H1 (cell line): ENCODE results near the gene EPHA2. TPM values are rescaled to one million over a fixed set of nuclear protein-coding genes. Genes with fewer than 3 reads are reported as not detected.

ENCODE experiments used
- CTCF ChIA-PET: fragments of 300-600 bp; sonication (Branson Sonifier 250); formaldehyde crosslinking; loops from one replicate; lab custom pipeline; 2021; ENCODE audit not compliant: partially characterized antibody; lab: Charles Lee
- POLR2A ChIA-PET: fragments of 300-600 bp; sonication (Branson Sonifier 250); formaldehyde crosslinking; loops from one replicate; lab custom pipeline; 2021; ENCODE audit warnings: inconsistent platforms; ENCODE audit not compliant: partially characterized antibody; lab: Charles Lee
- DNase-seq, 2 experiments: peaks; one replicate each; pipeline versions ENCODE4 v3.0.0 to v3.0.0-alpha.2; 2010 to 2022; ENCODE audit warnings: low spot score in 2 of 2, low read depth in 1 of 2, mixed read lengths in 1 of 2
- FAIRE-seq: peaks from 2 replicates; lab custom pipeline; 2011; peaks lifted over from hg19 to GRCh38; lab: Jason Lieb, UNC
- H2AFZ ChIP-seq: 2 replicates; pipeline ENCODE4 v1.8.1; 2012; ENCODE audit warnings: low read length, inconsistent platforms
- H2AK5ac ChIP-seq: 2 replicates; pipeline ENCODE4 v1.6.1; 2013; ENCODE audit warnings: low read depth, low read length
- H2BK120ac ChIP-seq: replicated peaks from 2 replicates; pipeline ENCODE3; 2013; ENCODE audit warnings: low read depth, low read length, inconsistent platforms
- H2BK12ac ChIP-seq: 2 replicates; pipeline ENCODE4 v1.6.1; 2013; ENCODE audit warnings: low read depth, low read length
- H2BK15ac ChIP-seq: 2 replicates; pipeline ENCODE4 v1.6.1; 2013; ENCODE audit warnings: low read length
- H2BK20ac ChIP-seq: 2 replicates; pipeline ENCODE4 v1.6.1; 2013; ENCODE audit warnings: low read length
- H2BK5ac ChIP-seq: 2 replicates; pipeline ENCODE4 v1.6.1; 2013; ENCODE audit warnings: low read depth, low read length
- H3K14ac ChIP-seq: 2 replicates; pipeline ENCODE4 v1.6.1; 2013; ENCODE audit warnings: inconsistent platforms; ENCODE audit not compliant: insufficient read length
- H3K18ac ChIP-seq: 2 replicates; pipeline ENCODE4 v1.6.1; 2013; ENCODE audit warnings: low read length; ENCODE audit errors: extremely low read depth
- H3K23ac ChIP-seq: 2 replicates; pipeline ENCODE4 v1.6.1; 2013; ENCODE audit warnings: inconsistent platforms; ENCODE audit not compliant: insufficient read length
- H3K23me2 ChIP-seq: 2 replicates; pipeline ENCODE4 v1.6.1; 2013; ENCODE audit warnings: low read depth, low read length
- H3K27ac ChIP-seq: 2 replicates; pipeline ENCODE4 v1.6.1; 2011; ENCODE audit warnings: low read depth, low read length, inconsistent platforms
- H3K27me3 ChIP-seq, 4 experiments: replicated peaks in 1 of 4; 1 replicate in 1 of 4; 2 replicates in 3 of 4; pipeline versions ENCODE4 v1.6.1 to v1.8.1; 2011 to 2013; ENCODE audit warnings: low read length in 3 of 4, mild to moderate bottlenecking in 3 of 4, inconsistent platforms in 2 of 4, mixed read lengths in 2 of 4, moderate library complexity in 1 of 4; ENCODE audit not compliant: control insufficient read depth in 3 of 4, insufficient read depth in 3 of 4; ENCODE audit errors: extremely low read depth in 1 of 4
- H3K36me3 ChIP-seq, 4 experiments: 2 replicates each; pipeline versions ENCODE4 v1.6.1 to v1.8.1; 2011 to 2013; ENCODE audit warnings: mild to moderate bottlenecking in 4 of 4, low read length in 3 of 4, moderate library complexity in 2 of 4, control low read depth in 1 of 4, inconsistent platforms in 1 of 4; ENCODE audit not compliant: insufficient read depth in 4 of 4, control insufficient read depth in 2 of 4
- H3K4ac ChIP-seq: replicated peaks from 2 replicates; pipeline ENCODE3; 2013; ENCODE audit warnings: low read length, low read depth, mixed read lengths, inconsistent platforms; ENCODE audit not compliant: insufficient read length
- H3K4me1 ChIP-seq, 4 experiments: replicated peaks in 1 of 4; 1 replicate in 1 of 4; 2 replicates in 3 of 4; pipeline versions ENCODE4 v1.6.1 to v1.8.1; 2011 to 2013; ENCODE audit warnings: low read length in 3 of 4, inconsistent platforms in 2 of 4, mixed read lengths in 1 of 4; ENCODE audit not compliant: insufficient read depth in 4 of 4, control insufficient read depth in 3 of 4
- H3K4me2 ChIP-seq, 2 experiments: 2 replicates each; pipeline versions ENCODE4 v1.6.1 to v1.8.1; 2011 to 2013; ENCODE audit warnings: low read depth in 2 of 2, low read length in 2 of 2, control low read depth in 1 of 2, inconsistent platforms in 1 of 2, mild to moderate bottlenecking in 1 of 2; ENCODE audit not compliant: insufficient read depth in 1 of 2
- H3K4me3 ChIP-seq, 4 experiments: fragments of 200-600, 300-600 bp in 1 of 4; sonication (generic), shearing (Covaris generic), sonication (Bioruptor Twin) in 1 of 4; 2 replicates each; pipeline versions ENCODE4 v1.5.1 to v1.8.1; 2011 to 2016; ENCODE audit warnings: low read length in 4 of 4, low read depth in 3 of 4, control low read depth in 2 of 4, inconsistent platforms in 2 of 4, mild to moderate bottlenecking in 2 of 4, mixed read lengths in 1 of 4, moderate library complexity in 1 of 4; ENCODE audit not compliant: insufficient read depth in 2 of 4; ENCODE audit errors: extremely low read depth in 1 of 4
- H3K56ac ChIP-seq: replicated peaks from 2 replicates; pipeline ENCODE3; 2013; ENCODE audit warnings: low read depth, mild to moderate bottlenecking, mixed read lengths, low read length, inconsistent platforms; ENCODE audit not compliant: insufficient read length
- H3K79me1 ChIP-seq: 2 replicates; pipeline ENCODE4 v1.6.1; 2013; ENCODE audit warnings: low read depth, low read length, control low read depth
- H3K79me2 ChIP-seq, 2 experiments: 2 replicates each; pipeline versions ENCODE4 v1.6.1 to v1.8.1; 2012 to 2013; ENCODE audit warnings: low read length in 2 of 2, mild to moderate bottlenecking in 2 of 2, inconsistent platforms in 1 of 2; ENCODE audit not compliant: insufficient read depth in 2 of 2, control insufficient read depth in 1 of 2
- H3K9ac ChIP-seq, 4 experiments: replicated peaks in 1 of 4; 1 replicate in 1 of 4; 2 replicates in 3 of 4; pipeline versions ENCODE4 v1.6.1 to v1.8.1; 2011 to 2013; ENCODE audit warnings: low read depth in 3 of 4, low read length in 3 of 4, control low read depth in 2 of 4, mild to moderate bottlenecking in 2 of 4, moderate library complexity in 2 of 4, inconsistent platforms in 1 of 4; ENCODE audit errors: extremely low read depth in 1 of 4
- H3K9me3 ChIP-seq, 2 experiments: 2 replicates each; pipeline versions ENCODE4 v1.6.1 to v1.8.1; 2012 to 2013; ENCODE audit warnings: mild to moderate bottlenecking in 2 of 2, moderate library complexity in 2 of 2, control low read depth in 1 of 2, inconsistent platforms in 1 of 2, low read depth in 1 of 2, low read length in 1 of 2, mixed read lengths in 1 of 2; ENCODE audit not compliant: insufficient read depth in 2 of 2
- H4K20me1 ChIP-seq, 2 experiments: replicated peaks in 1 of 2; 2 replicates each; pipeline versions ENCODE3 to v1.8.1; 2011 to 2013; ENCODE audit warnings: inconsistent platforms in 2 of 2, low read length in 2 of 2, mild to moderate bottlenecking in 1 of 2; ENCODE audit not compliant: insufficient read depth in 2 of 2, control insufficient read depth in 1 of 2
- H4K5ac ChIP-seq: 2 replicates; pipeline ENCODE4 v1.6.1; 2013; ENCODE audit warnings: low read length, low read depth, mixed read lengths, inconsistent platforms; ENCODE audit not compliant: insufficient read length
- H4K8ac ChIP-seq: 2 replicates; pipeline ENCODE4 v1.8.0; 2013; ENCODE audit warnings: mild to moderate bottlenecking, moderate library complexity, low read length, inconsistent platforms; ENCODE audit not compliant: insufficient read depth; ENCODE audit errors: extremely low read depth
- H4K91ac ChIP-seq: replicated peaks from 2 replicates; pipeline ENCODE3; 2013; ENCODE audit warnings: low read length, mixed read lengths, inconsistent platforms; ENCODE audit not compliant: insufficient read length
- BCL11A ChIP-seq, 2 experiments: IDR thresholded peaks; one replicate each; pipeline ENCODE4 v1.6.1; 2011; ENCODE audit warnings: low read depth in 2 of 2, low read length in 2 of 2, mild to moderate bottlenecking in 2 of 2
- CBX8 ChIP-seq: fragments of 300-800, 300-1000 bp; sonication (generic); IDR thresholded peaks from 2 replicates; pipeline ENCODE4 v1.7.1; 2016; ENCODE audit warnings: low read depth, low read length, borderline replicate concordance
- CHD2 ChIP-seq: IDR thresholded peaks from 2 replicates; pipeline ENCODE4 v1.6.1; 2012; ENCODE audit warnings: low read length, improper control_type of control experiment
- CTBP2 ChIP-seq: IDR thresholded peaks from 2 replicates; pipeline ENCODE4 v1.7.0; 2011; ENCODE audit warnings: borderline replicate concordance, mild to moderate bottlenecking, moderate library complexity, mixed read lengths, low read length; ENCODE audit not compliant: insufficient read depth, insufficient read length
- EGR1 ChIP-seq: IDR thresholded peaks from 2 replicates; pipeline ENCODE4 v1.6.1; 2011; ENCODE audit warnings: low read depth, low read length, borderline replicate concordance
- FOSL1 ChIP-seq: IDR thresholded peaks from 2 replicates; pipeline ENCODE4 v1.6.1; 2011; ENCODE audit warnings: mild to moderate bottlenecking, low read depth, low read length, moderate library complexity; ENCODE audit not compliant: insufficient read depth
- KDM1A ChIP-seq: fragments of 200-600, 300-600 bp; sonication (generic); IDR thresholded peaks from 2 replicates; pipeline ENCODE4 v1.7.1; 2016; ENCODE audit warnings: mild to moderate bottlenecking, low read length, borderline replicate concordance
- KDM4A ChIP-seq: IDR thresholded peaks from one replicate; pipeline ENCODE4 v1.7.1; 2012; ENCODE audit warnings: low read depth, mild to moderate bottlenecking, moderate library complexity, low read length, inconsistent platforms; ENCODE audit not compliant: severe bottlenecking
- PHF8 ChIP-seq: fragments of 200-600 bp; sonication (generic); conservative IDR thresholded peaks from 2 replicates; pipeline ENCODE4 v1.7.1; 2012; ENCODE audit warnings: low read depth, mild to moderate bottlenecking, inconsistent platforms, low read length, moderate library complexity
- RNF2 ChIP-seq: fragments of 200-900, 300-1000 bp; sonication (generic); IDR thresholded peaks from 2 replicates; pipeline ENCODE4 v1.7.1; 2016; ENCODE audit warnings: borderline replicate concordance, low read depth, mild to moderate bottlenecking, antibody characterized with exemption, low read length; ENCODE audit not compliant: poor library complexity, severe bottlenecking; ENCODE audit errors: missing control alignments
- RXRA ChIP-seq: IDR thresholded peaks from 2 replicates; pipeline ENCODE4 v1.6.1; 2011; ENCODE audit warnings: low read depth, mild to moderate bottlenecking, low read length, moderate library complexity; ENCODE audit not compliant: insufficient read depth
- SIX5 ChIP-seq: IDR thresholded peaks from 2 replicates; pipeline ENCODE4 v1.6.1; 2011; ENCODE audit warnings: mild to moderate bottlenecking, low read depth, low read length
- SP1 ChIP-seq: IDR thresholded peaks from 2 replicates; pipeline ENCODE4 v1.6.1; 2011; ENCODE audit warnings: low read depth, low read length
- SUZ12 ChIP-seq: fragments of 200-600 bp; sonication (generic); IDR thresholded peaks from 2 replicates; pipeline ENCODE4 v1.6.1; 2012; ENCODE audit warnings: mild to moderate bottlenecking, inconsistent platforms, low read length, moderate library complexity, mixed read lengths
- WGBS, 2 experiments: shearing (Covaris generic) in 1 of 2; methylation state at CpG; one replicate each; pipeline versions ENCODE4 v1.1.6 to v1.1.7; 2013 to 2015; ENCODE audit warnings: low lambda C conversion rate in 2 of 2, mixed read lengths in 2 of 2, inconsistent platforms in 1 of 2, low coverage in 1 of 2, missing lambda C conversion rate in 1 of 2; ENCODE audit not compliant: insufficient replicate concordance in 2 of 2, insufficient coverage in 1 of 2, insufficient read length in 1 of 2; ENCODE audit errors: extremely low coverage in 1 of 2, missing lambda C conversion rate in 1 of 2; 5-methylcytosine and 5-hydroxymethylcytosine counted together
- polyA plus RNA-seq, 7 experiments: library from polyadenylated mRNA; depleted of rRNA in 3 of 7; stranded (reverse) in 5 of 7; unstranded in 2 of 7; fragments of >200 nt in 5 of 7; fragments of 200-250 nt in 2 of 7; gene quantifications; 1 replicate in 5 of 7; 2 replicates in 1 of 7; 4 replicates in 1 of 7; pipeline versions ENCODE4 v1.2.1 to v1.2.3, GENCODE V29; 2011 to 2013; ENCODE audit warnings: missing spikeins in 2 of 7, mixed read lengths in 2 of 7
- total RNA-seq: library from RNA; stranded (reverse); fragmentation: NEBNext Ultra II Directional; extraction: Animal tissue kit (Norgen Biotek cat#: 25700); gene quantifications from 2 replicates; pipeline ENCODE4 v1.2.1, GENCODE V29; 2021

EPHA2 gene
- total and polyA plus RNA-seq, 2 of the 8 experiments (the other 6 are each of a cell fraction or from before 2014, with no cell fraction given), result 26.8 to 33.6 TPM

DNA sequence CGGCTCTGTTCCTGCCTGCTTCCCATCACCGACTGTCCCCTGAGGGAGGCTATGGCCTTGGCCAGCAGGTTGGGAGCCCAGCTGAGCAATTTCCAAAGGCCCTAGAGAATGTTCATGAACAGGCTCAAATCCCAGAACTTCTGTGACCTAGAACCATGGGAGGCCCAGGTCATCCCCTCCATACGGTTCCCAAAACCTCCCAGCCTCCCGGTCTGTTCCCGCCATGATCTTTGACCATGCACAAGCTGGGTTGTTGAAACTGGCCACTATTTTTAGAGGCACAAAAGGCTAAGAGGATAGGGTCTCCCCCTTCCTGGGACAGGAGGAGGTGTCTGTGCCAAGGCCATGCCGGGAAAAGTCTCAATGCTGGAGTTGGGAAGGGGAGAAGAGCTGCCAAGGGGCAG is 27.5 kb downstream of the EPHA2 start:
- DNase-seq (no peak), FAIRE-seq (no peak)
- H3K79me1 ChIP-seq, result no peaks in the 10 kb centered on the region; the same call in none of the 2 replicates
- no peak overlapping the region for H2BK20ac ChIP-seq
- no peak overlapping the region for H3K23ac ChIP-seq
- no peak overlapping the region for H3K4me3 ChIP-seq
- H3K27me3 ChIP-seq, result no peaks in the 10 kb centered on the region
- H2AFZ ChIP-seq, result no peak overlapping the region
- peaks cover 5 to 29% of the 10 kb centered on the region in 2 experiments for H4K20me1 ChIP-seq
- H3K36me3 ChIP-seq, result peaks cover 20 to 72% (median 57%) of the 10 kb centered on the region in 4 experiments; a peak in 7 of 8 replicates
- no peak overlapping the region for H3K4ac ChIP-seq
- CTCF ChIA-PET, result interaction anchor here (1.0 to 31.3 kb wide), 7 partner anchors 9 to 49 kb away, joined by 3 to 522 read pairs (median 6); partner anchors contain the start of gene FAM131C
- no peak overlapping the region for H4K91ac ChIP-seq
- H3K56ac ChIP-seq, result no peak overlapping the region
- H3K4me2 ChIP-seq, result no peak overlapping the region
- H2BK120ac ChIP-seq, result no peak overlapping the region
- no peak overlapping the region for H2AK5ac ChIP-seq
- H4K8ac ChIP-seq, result no peak overlapping the region
- H2BK12ac ChIP-seq, result no peak overlapping the region
- no peak overlapping the region for H2BK15ac ChIP-seq
- no peak overlapping the region for H3K18ac ChIP-seq
- H3K27ac ChIP-seq, result no peak overlapping the region
- H3K9me3 ChIP-seq, result no peaks in the 10 kb centered on the region
- H4K5ac ChIP-seq, result no peak overlapping the region
- POLR2A ChIA-PET, result interaction anchor here (2.0 kb wide), 1 partner anchor 35 kb away, joined by 4 read pairs; no protein-coding TSS in a partner anchor
- H3K4me1 ChIP-seq, result no peaks in the 10 kb centered on the region
- no peak overlapping the region for H2BK5ac ChIP-seq
- no peaks in the 10 kb centered on the region for H3K79me2 ChIP-seq
- no peaks in the 10 kb centered on the region for H3K23me2 ChIP-seq
- no peak overlapping the region for H3K14ac ChIP-seq
- WGBS, 2 experiments, result 74% methylated on average over 6 of the region's 6 CpGs; no CpG with 5 or more reads in 1 of the 2 experiments
- no peak overlapping the region for H3K9ac ChIP-seq
- TF ChIP-seq SP1, result no peak
- TF ChIP-seq SIX5, result no peak
- TF ChIP-seq RXRA, result no peak
- no peak for TF ChIP-seq EGR1
- TF ChIP-seq CTBP2, result no peak
- no peak for TF ChIP-seq SUZ12
- TF ChIP-seq KDM4A, result no peak
- TF ChIP-seq CHD2, result no peak
- no peak for TF ChIP-seq CBX8
- no peak for TF ChIP-seq BCL11A (IDR thresholded peaks at IDR 0.05; ENCODE audit: low read depth in 2 of 2, low read length in 2 of 2)
- TF ChIP-seq FOSL1, result no peak
- no peak for TF ChIP-seq RNF2
- TF ChIP-seq KDM1A, result no peak
- no peak for TF ChIP-seq PHF8
